SK-N-SH (cell line): ENCODE measurements around the gene CACNG3. TPM values are rescaled to one million over a fixed set of nuclear protein-coding genes. Genes with fewer than 3 reads are reported as not detected.
A peak's percentile ranks its signal among the peaks of the same experiment; 100 is the strongest.

ENCODE experiments used
- CTCF ChIA-PET: fragments of 300-600, 350-600 bp; formaldehyde crosslinking; extraction: SDS; loops from one replicate; lab custom pipeline; 2021; lab: Yijun Ruan, JAX
- POLR2A ChIA-PET: fragments of 350-600 bp; sonication (Branson Sonifier 250); formaldehyde crosslinking; extraction: SDS; loops from one replicate; lab custom pipeline; 2020; ENCODE audit warnings: antibody characterized with exemption, inconsistent platforms; lab: Yijun Ruan, JAX
- DNase-seq: peaks from one replicate; pipeline ENCODE4 v3.0.0; 2012
- H2AFZ ChIP-seq: fragments of 200-600 bp; sonication (generic); 2 replicates; pipeline ENCODE4 v1.8.1; 2016; ENCODE audit warnings: antibody characterized with exemption, mild to moderate bottlenecking, low read depth
- H3F3A ChIP-seq: fragments of 200-600 bp; sonication (generic); replicated peaks from 2 replicates; pipeline ENCODE3; 2016; ENCODE audit warnings: antibody characterized with exemption, mild to moderate bottlenecking; ENCODE audit not compliant: insufficient read depth
- H3K27ac ChIP-seq, 2 experiments: fragments of 200-500 bp in 1 of 2; fragments of 200-600 bp in 1 of 2; sonication (Bioruptor generic) in 1 of 2; sonication (generic), shearing (Covaris generic) in 1 of 2; 2 replicates each; pipeline versions ENCODE4 v1.5.1 to v1.6.1; 2014 to 2016; ENCODE audit warnings: low read depth in 2 of 2, inconsistent platforms in 1 of 2, low read length in 1 of 2, mild to moderate bottlenecking in 1 of 2, mixed read lengths in 1 of 2
- H3K27me3 ChIP-seq: fragments of 200-600 bp; sonication (generic), shearing (Covaris generic); 2 replicates; pipeline ENCODE4 v1.6.1; 2016; ENCODE audit warnings: mixed run types; ENCODE audit not compliant: insufficient read depth
- H3K36me3 ChIP-seq, 2 experiments: fragments of 200-500 bp in 1 of 2; fragments of 200-600 bp in 1 of 2; sonication (Bioruptor generic) in 1 of 2; sonication (generic) in 1 of 2; replicated peaks in 1 of 2; 2 replicates each; pipeline versions ENCODE3 to v1.5.1; 2014 to 2016; ENCODE audit warnings: low read length in 1 of 2, mild to moderate bottlenecking in 1 of 2; ENCODE audit not compliant: insufficient read depth in 2 of 2, control insufficient read depth in 1 of 2
- H3K4me1 ChIP-seq, 2 experiments: fragments of 200-500 bp in 1 of 2; fragments of 200-600 bp in 1 of 2; sonication (Bioruptor generic) in 1 of 2; sonication (generic), shearing (Covaris generic) in 1 of 2; 2 replicates each; pipeline versions ENCODE4 v1.5.1 to v1.6.1; 2014 to 2016; ENCODE audit warnings: low read depth in 1 of 2, low read length in 1 of 2, mixed run types in 1 of 2; ENCODE audit not compliant: insufficient read depth in 2 of 2, control insufficient read depth in 1 of 2
- H3K4me2 ChIP-seq: fragments of 200-600 bp; sonication (generic), shearing (Covaris generic); 2 replicates; pipeline ENCODE4 v1.6.1; 2017; ENCODE audit warnings: mixed run types
- H3K4me3 ChIP-seq, 2 experiments: fragments of 200-500 bp in 1 of 2; fragments of 200-600 bp in 1 of 2; sonication (Bioruptor generic) in 1 of 2; sonication (generic), shearing (Covaris generic) in 1 of 2; 2 replicates each; pipeline versions ENCODE4 v1.5.1 to v1.8.1; 2014 to 2016; ENCODE audit warnings: low read depth in 2 of 2, inconsistent platforms in 1 of 2, low read length in 1 of 2, mild to moderate bottlenecking in 1 of 2, mixed read lengths in 1 of 2, moderate library complexity in 1 of 2
- H3K79me2 ChIP-seq: fragments of 200-600 bp; sonication (generic); 2 replicates; pipeline ENCODE4 v1.8.1; 2017; ENCODE audit warnings: mild to moderate bottlenecking; ENCODE audit not compliant: insufficient read depth
- H3K9ac ChIP-seq: fragments of 200-600 bp; sonication (generic); 2 replicates; pipeline ENCODE4 v1.6.1; 2017; ENCODE audit warnings: mixed run types
- H3K9me2 ChIP-seq: fragments of 200-600 bp; sonication (generic); 2 replicates; pipeline ENCODE4 v1.6.1; 2017; ENCODE audit warnings: mixed run types
- H3K9me3 ChIP-seq: fragments of 200-600 bp; sonication (generic); 2 replicates; pipeline ENCODE4 v1.6.1; 2017; ENCODE audit warnings: mixed run types, mild to moderate bottlenecking, moderate library complexity
- H4K20me1 ChIP-seq: fragments of 200-600 bp; sonication (generic); 2 replicates; pipeline ENCODE4 v1.6.1; 2017; ENCODE audit warnings: mild to moderate bottlenecking, mixed run types; ENCODE audit not compliant: insufficient read depth
- CHD2 ChIP-seq: fragments of 150-350 bp; IDR thresholded peaks from 2 replicates; pipeline ENCODE4 v1.6.1; 2018; ENCODE audit warnings: low read length; ENCODE audit not compliant: partially characterized antibody
- EZH2phosphoT487 ChIP-seq: fragments of 200-600 bp; sonication (generic); IDR thresholded peaks from 2 replicates; pipeline ENCODE4 v1.6.1; 2017; ENCODE audit warnings: low read depth, mixed run types, mild to moderate bottlenecking, antibody characterized with exemption, moderate library complexity, borderline replicate concordance
- FOSL2 ChIP-seq: IDR thresholded peaks from 2 replicates; pipeline ENCODE4 v1.4.0; 2012; ENCODE audit warnings: low read depth, mild to moderate bottlenecking, moderate library complexity, borderline replicate concordance
- NFIC ChIP-seq: IDR thresholded peaks from 2 replicates; pipeline ENCODE4 v1.4.0; 2012; ENCODE audit warnings: borderline replicate concordance
- RCOR1 ChIP-seq: fragments of 150-350 bp; IDR thresholded peaks from 2 replicates; pipeline ENCODE4 v1.6.1; 2017; ENCODE audit warnings: antibody characterized with exemption, low read length
- RFX5 ChIP-seq: IDR thresholded peaks from 2 replicates; pipeline ENCODE4 v1.6.1; 2012; ENCODE audit warnings: mild to moderate bottlenecking, improper control_type of control experiment, low read length
- RXRA ChIP-seq: IDR thresholded peaks from 2 replicates; pipeline ENCODE4 v1.4.0; 2012; ENCODE audit warnings: low read depth, mild to moderate bottlenecking, borderline replicate concordance
- SIN3A ChIP-seq: IDR thresholded peaks from 2 replicates; pipeline ENCODE4 v1.6.1; 2012; ENCODE audit warnings: low read depth, mild to moderate bottlenecking, low read length, moderate library complexity, borderline replicate concordance
- SMC3 ChIP-seq: IDR thresholded peaks from 2 replicates; pipeline ENCODE4 v1.6.1; 2012; ENCODE audit warnings: low read depth, low read length, improper control_type of control experiment
- TEAD4 ChIP-seq: IDR thresholded peaks from 2 replicates; pipeline ENCODE4 v1.4.0; 2012; ENCODE audit warnings: mild to moderate bottlenecking, borderline replicate concordance; ENCODE audit not compliant: insufficient read depth
- WGBS: methylation state at CpG from one replicate; pipeline ENCODE4 v1.1.6; 2017; ENCODE audit warnings: low lambda C conversion rate; 5-methylcytosine and 5-hydroxymethylcytosine counted together
- polyA plus RNA-seq, 3 experiments: library from polyadenylated mRNA; depleted of rRNA; stranded (reverse); fragments of >200 nt; gene quantifications; 2 replicates each; pipeline ENCODE4 v1.2.3, GENCODE V29; 2012
- TF ChIP-seq, protein P1 (sequence below): IDR thresholded peaks from 2 replicates; pipeline ENCODE4 v1.4.0; 2012; ENCODE audit warnings: low read depth
- TF ChIP-seq, protein P2 (sequence below): fragments of 150-350 bp; IDR thresholded peaks from 2 replicates; pipeline ENCODE4 v1.6.1; 2017; ENCODE audit warnings: antibody characterized with exemption, low read length, low read depth, borderline replicate concordance

The CACNG3 gene
- polyA plus RNA-seq, 1 of the 3 experiments (the other 2 are of a cell fraction): not detected

DNA sequence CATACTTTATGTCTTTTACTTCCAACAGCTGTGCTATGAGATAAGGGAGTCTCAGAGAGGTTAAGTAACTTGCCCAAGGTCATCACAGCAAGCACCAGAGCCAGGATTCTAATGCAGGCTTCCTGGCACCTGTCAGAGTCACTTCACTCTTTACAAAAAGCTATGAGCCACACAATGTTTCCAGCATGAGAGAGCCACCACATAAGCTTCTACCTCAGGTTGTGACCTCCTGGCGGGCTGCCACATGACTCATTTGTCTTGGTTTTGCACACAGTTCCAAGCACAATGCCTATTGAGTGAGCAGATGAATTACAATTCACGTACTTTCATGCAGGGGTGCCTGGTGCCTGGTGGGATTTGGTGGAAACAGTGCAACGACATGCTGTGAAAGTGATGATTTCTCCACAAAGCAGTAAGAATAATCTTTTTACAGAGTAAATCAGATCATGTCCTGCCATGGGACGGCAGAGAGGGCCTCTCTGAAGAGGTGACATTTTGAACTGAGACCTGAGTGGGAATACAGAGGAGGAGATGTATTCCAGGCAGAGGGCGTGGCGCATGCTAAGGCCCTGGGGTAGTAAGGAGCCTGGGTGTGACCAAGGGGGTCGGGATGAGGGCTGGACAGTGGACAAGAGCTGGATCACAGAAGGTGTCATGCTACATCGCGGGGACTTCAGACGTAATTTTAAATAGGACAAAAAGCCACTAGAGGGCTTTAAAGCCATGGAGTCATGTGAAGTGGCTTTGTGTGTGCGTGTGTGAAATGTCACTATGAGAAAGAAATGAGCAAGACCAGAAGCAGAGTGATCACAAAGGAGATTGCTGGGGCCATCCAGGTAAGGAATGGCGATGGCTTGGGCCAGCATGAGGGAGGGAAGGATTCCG, 53.4 kb downstream of the CACNG3 start:
- POLR2A ChIA-PET: no interaction called here
- 16% methylated on average over 13 of the region's 13 CpGs for WGBS
- TF ChIP-seq FOSL2: peak; percentile 27; the same call in 1 of the 2 replicates
- no peak for TF ChIP-seq TEAD4
- TF ChIP-seq, protein P1, sequence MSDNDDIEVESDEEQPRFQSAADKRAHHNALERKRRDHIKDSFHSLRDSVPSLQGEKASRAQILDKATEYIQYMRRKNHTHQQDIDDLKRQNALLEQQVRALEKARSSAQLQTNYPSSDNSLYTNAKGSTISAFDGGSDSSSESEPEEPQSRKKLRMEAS: no peak
- no peak for TF ChIP-seq SIN3A
- no peak for TF ChIP-seq RFX5
- TF ChIP-seq NFIC: no peak
- TF ChIP-seq, all 33 proteins: peak for 1

DNA sequence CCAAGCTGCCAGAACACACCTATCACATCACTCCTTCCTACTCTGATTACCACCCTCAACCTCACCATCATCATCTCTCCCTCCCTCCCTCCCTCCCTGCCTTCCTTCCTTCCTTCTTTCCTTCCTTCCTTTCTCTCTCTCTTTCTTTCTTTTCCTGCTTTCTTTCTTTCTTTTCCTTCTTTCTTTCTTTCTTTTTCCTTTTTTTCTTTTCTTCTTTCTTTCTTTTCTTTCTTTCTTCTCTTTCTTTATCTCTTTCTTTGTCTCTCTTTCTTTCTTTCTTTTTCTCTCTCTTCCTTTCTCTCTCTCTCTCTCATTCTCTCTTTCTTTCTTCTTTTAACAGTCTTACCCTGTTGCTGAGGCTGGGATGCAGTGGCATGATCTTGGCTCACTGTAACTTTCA, 59.2 kb downstream of the CACNG3 start:
- ChIA-PET POLR2A (no interaction called here), CTCF (no interaction called here)
- Histone ChIP-seq H3K9me2 (no peaks in the 10 kb centered on the region), H3F3A (no peaks in the 10 kb centered on the region), H2AFZ (no peak overlapping the region), H3K9ac (no peak overlapping the region), H3K27ac (no peak overlapping the region), H3K27me3 (no peaks in the 10 kb centered on the region), H3K36me3 (no peaks in the 10 kb centered on the region), H3K9me3 (no peaks in the 10 kb centered on the region), H3K79me2 (no peaks in the 10 kb centered on the region), H3K4me3 (no peak overlapping the region), H3K4me1 (no peaks in the 10 kb centered on the region; a peak in 1 of 4 replicates), H4K20me1 (no peaks in the 10 kb centered on the region), H3K4me2 (no peak overlapping the region)
- TF ChIP-seq RCOR1: no peak
- no peak for TF ChIP-seq SMC3
- TF ChIP-seq SIN3A: no peak
- TF ChIP-seq, protein P2, sequence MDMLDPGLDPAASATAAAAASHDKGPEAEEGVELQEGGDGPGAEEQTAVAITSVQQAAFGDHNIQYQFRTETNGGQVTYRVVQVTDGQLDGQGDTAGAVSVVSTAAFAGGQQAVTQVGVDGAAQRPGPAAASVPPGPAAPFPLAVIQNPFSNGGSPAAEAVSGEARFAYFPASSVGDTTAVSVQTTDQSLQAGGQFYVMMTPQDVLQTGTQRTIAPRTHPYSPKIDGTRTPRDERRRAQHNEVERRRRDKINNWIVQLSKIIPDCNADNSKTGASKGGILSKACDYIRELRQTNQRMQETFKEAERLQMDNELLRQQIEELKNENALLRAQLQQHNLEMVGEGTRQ: no peak
- no peak for TF ChIP-seq CHD2
- no peak for TF ChIP-seq RXRA
- TF ChIP-seq EZH2phosphoT487: no peak
- DNase-seq: no peak

More for the DNA sequence above, 53.4 kb downstream of the CACNG3 start:
- H3K36me3 ChIP-seq: no peaks in the 10 kb centered on the region
- H2AFZ ChIP-seq: no peak overlapping the region
- no peaks in the 10 kb centered on the region for H4K20me1 ChIP-seq
- H3K27ac ChIP-seq: no peak overlapping the region
- H3K27me3 ChIP-seq: no peaks in the 10 kb centered on the region
- no peak overlapping the region for H3K4me2 ChIP-seq
- CTCF ChIA-PET: interaction anchor here (1.1 to 1.4 kb wide), 2 partner anchors 8 to 195 kb away, joined by 3 to 4 read pairs; no protein-coding TSS in a partner anchor
- no peaks in the 10 kb centered on the region for H3K9me3 ChIP-seq
- no peak overlapping the region for H3K4me3 ChIP-seq
- H3K79me2 ChIP-seq: no peaks in the 10 kb centered on the region
- no peaks in the 10 kb centered on the region for H3K9me2 ChIP-seq
- H3K9ac ChIP-seq: no peak overlapping the region
- no peaks in the 10 kb centered on the region for H3F3A ChIP-seq
- no peak for DNase-seq
- no peaks in the 10 kb centered on the region; a peak in 1 of 4 replicates for H3K4me1 ChIP-seq
